GM19193 (cell line): ENCODE measurements around the gene PIGN.

Experiments
- POLR2A ChIP-seq: IDR thresholded peaks from 4 replicates; pipeline ENCODE4 v1.6.1; 2011; ENCODE audit not compliant: insufficient read depth, insufficient read length; ENCODE audit errors: extremely low read depth

Gene PIGN

DNA sequence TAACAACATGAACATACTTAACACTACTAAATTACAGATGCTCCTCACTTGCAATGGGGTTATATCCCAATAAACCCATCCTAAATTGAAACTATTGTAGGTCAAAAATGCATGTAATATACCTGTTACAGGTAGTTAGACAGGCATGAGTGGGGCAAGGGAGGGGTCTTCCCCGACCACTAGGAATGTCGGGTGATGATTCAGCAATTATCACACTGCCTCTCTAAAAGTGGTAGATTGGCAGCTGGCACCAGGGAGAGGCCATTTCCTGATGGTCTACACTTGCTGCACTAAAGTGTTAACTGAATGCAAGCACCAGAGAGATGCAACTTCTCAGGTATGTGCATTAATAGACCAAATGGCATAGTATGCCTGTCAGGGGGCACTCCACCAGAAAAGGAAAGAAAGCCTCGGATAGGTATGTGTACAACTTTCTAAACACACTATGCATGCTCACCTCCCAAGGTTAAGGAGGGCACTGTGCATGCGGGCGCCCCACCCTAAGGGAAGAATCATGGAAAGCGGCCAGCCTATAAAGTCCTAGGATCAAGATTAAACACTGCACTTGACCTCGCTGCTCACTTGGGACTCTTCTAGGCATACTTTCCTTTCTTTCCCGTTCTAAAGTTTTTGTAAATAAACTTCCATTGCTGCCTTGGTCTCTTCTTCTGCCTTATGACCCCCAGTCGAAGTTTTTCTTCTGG is 35.6 kb downstream of the PIGN start:
- TF ChIP-seq POLR2A, result no peak

DNA sequence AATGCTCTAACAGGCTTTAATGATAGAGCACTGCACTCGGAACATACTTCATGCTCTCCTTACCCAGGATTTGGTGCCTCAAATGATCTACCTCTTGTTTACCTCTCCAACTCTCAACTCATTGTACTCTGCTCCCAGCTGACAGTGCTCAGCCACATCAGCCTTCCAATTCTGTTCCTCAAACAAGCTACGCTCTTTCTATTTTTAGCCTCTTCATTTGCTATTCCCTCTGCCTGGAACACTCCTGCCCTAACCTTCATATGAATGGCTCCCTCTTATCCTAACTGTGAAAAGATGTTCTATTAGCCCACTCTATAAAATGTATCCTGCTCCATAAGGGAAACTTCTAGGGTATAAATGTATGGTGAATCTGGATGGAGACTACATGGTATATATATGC is 42.5 kb downstream of the PIGN start:
- TF ChIP-seq POLR2A, result no peak

DNA sequence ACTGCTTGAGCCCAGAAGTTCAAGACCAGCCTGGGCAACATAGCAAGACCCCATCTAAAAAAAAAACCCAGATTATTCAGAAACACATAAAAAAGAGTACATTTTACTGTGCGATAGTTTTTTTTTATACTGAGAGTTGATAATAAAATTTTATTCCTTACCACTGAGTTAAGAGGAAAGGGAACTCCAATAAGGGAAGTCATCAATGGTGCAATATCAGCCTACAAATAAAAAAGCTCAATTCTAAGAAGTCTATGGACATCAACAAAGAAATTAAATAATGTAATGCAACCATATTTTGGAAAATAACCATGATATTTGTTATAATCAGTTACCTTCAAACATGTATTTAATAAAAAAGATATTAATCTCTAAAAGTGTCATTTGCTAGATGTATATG is 46.6 kb downstream of the PIGN start:
- TF ChIP-seq POLR2A, result no peak

DNA sequence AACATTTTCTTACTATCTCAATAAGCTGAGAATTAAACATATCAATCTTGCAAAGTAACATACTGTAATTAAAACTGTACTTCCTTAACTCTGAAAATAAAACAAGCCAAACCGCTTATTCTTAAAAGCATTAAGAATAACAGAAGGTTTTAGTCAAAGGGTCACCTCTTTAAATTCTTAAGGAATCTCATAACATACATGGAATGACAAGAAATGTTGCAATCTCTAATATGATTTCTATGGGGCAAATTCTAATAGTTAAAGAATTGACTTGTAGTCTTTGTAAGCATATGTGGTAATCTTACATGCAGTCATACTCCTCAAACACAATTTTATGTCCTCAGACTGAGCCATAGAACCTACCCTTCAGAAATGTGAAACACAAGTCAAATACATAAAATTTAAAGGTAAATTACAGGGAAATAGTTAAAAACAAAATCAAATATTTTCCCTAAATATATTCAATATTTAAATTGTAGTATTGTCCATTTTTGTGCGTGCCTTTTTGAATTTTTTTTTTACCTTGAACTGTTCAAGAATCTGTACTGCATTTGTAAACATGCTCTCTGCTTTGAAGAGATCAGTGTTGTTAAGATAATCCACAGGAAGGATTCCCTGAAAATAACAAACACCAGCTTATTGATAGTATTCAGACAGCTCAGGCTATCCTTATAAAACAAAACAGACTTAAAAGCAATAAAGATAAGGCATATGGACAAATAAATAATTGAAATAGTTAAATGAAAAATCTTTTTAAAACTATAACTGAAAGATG is 48.2 kb downstream of the PIGN start:
- no peak for TF ChIP-seq POLR2A

DNA sequence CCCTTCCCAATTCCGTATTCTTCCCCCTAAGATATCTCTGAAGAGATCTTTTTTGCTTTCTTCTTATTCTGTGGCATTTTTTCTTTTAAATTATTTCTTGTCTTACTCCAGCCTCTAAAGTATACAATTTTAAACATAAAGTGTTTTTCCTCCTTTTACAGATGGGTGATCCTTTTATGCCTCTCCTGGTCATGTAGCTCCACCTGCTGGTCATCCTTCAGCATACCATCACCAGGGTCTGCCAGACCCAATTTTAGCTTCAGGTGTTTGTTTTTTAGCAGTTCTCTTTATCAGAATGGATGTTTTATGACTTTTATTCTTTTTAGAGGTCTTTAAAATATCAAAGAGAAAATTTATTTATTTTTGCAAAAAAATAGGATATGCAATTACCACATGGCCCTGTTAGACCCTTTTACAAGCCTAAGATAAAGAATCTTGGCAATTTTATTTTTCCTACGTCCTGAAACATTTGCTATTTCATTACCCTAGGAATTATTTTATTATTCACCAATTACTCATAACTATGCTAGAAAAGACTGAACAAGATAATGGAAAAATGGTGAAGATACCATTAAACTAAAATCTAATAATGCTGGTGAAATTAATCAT is 55.5 kb downstream of the PIGN start:
- TF ChIP-seq POLR2A, result no peak

DNA sequence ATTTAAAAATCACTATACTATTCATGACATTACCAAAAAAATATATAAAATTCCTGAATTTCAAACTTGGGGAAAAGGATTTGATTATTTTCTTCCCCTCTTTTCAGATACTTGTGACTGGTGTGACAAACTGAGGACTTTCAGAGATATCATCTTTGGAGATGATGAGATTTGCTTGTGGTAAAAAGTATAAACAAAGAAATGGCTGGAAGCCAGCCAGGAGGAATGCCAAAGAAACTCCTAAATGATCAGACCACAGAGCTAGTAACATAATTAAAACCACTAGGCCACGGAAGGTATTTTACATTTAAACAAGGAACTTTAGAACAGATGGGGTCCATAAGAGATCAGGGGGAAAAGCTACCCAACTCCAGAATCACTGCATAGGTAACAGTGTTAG is 58.7 kb downstream of the PIGN start:
- TF ChIP-seq POLR2A, result no peak

DNA sequence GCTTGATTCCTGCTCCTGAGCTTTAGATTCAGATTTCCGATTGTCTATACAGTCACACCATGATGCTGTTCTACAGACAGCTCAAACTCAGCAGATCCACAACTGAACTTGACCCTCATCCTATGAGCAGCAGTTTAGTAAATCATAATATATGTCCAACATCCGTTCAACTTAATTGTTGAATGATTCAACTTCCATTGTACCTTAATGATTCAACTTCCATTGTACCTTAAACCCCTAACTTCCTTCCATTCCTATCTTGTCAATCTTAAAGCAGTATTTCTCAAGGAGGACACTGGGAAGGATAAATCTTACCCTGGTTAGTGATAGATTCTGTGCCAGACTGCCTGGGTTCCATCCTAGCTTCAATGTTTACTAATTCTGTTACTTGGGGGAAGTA is 60.1 kb downstream of the PIGN start:
- no peak for TF ChIP-seq POLR2A

DNA sequence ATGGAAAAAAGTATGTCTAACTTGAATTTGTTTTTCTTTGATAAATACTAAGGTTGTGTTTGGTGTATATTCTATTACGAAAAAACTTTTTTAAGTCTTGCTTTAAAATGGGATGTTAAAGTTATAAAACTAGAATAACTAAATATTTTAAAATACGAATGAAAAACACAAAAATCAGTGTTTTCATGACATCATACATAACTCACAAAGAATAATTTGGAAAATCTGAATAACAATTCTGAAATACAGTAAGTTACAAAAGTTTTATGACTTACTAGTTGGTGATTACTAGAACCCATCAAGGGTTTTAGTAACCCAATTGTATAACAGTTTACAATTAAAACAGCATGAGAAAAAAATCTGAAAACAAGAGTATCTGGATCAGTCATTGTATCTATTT is 61.2 kb downstream of the PIGN start:
- no peak for TF ChIP-seq POLR2A

DNA sequence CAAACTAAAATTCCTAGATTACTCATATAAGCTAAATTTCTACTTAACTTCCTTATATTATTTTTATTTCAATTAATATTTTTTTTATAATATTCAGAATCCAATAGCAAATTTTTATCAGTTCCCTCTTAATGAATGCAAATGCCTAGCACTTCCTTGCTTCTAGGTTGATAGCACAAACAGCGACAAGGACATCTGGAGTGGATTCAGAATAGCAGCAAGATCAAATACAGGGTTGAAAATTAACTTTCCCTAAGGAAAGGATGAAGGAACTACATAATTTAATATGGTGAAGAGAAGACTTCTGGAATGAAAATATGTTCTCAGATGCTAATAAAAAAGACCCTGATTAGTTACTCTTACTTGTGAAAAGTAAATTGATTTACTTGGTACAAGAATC is 64.5 kb downstream of the PIGN start:
- TF ChIP-seq POLR2A, result no peak

DNA sequence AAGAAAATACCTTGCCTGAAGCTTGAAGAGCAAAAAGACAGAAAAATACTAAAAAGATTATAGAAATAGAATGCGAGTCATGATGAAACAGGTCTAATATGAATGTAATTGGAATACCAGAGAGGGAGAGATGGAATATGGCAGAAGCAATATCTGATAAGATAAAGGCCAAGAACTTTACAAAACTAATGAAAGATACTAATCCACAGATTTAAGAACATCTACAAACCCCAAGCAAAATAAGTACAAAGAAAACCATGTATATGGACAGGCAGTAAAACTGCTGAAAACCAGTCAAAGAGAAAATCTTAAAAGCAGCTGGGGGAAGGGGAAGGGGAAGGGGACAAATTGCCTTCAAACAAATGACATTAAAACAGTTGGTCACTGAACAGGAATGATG is 67.0 kb downstream of the PIGN start:
- TF ChIP-seq POLR2A, result no peak

DNA sequence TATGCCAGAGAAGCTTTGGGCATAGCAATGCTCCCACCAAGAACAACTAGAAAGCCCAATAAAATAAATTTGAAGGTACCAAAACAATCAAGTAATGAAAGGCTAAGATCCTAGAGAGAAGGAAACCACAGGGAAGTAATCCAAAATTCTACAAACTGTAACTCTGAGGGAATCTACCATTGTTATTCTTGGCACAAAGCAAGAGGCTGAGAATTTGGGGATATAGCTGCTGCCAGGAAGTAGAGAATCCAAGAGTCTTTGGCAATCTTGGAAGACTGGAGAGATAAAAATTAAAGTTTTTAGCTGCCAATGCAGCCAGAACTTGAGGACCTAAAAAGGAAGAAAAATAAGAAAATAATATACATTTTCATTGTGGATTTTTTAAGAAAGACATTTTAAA is 68.5 kb downstream of the PIGN start:
- TF ChIP-seq POLR2A, result no peak

DNA sequence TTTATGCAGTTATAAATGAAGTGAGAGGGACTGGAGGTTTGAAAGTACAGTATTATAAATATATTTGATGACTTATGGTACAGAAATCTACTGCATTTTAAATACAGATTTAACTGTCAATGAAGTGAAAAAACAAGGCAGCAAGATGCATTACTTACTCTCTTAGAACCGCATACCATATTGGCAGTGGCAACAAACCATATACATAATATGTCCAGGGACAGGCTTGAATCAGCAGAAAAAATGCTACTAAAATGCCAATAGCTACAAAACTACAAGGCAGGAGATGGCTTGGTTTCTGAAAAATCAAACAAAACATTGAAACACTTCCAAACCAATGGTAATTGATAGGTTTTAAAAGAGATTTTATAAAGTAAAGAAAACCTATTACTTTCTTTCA is 77.2 kb downstream of the PIGN start:
- TF ChIP-seq POLR2A, result no peak

DNA sequence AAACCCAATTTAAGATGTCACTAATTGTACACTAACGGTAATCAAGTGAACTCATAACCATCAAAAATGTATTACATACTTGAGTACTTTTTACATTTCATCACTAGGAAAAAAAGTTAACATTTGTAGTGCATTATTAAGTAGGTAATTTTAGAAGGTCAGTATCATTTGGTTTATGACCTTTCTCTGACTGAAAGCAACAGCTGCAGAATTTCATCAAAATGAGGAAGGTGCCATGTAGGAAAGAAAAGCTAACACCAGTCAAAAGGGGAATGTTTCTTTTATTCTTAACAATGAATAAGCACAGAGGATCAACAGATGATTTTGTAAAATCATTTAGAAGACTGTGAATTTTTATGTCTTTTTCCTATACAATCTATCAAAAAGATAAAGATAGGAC is 79.0 kb downstream of the PIGN start:
- no peak for TF ChIP-seq POLR2A

DNA sequence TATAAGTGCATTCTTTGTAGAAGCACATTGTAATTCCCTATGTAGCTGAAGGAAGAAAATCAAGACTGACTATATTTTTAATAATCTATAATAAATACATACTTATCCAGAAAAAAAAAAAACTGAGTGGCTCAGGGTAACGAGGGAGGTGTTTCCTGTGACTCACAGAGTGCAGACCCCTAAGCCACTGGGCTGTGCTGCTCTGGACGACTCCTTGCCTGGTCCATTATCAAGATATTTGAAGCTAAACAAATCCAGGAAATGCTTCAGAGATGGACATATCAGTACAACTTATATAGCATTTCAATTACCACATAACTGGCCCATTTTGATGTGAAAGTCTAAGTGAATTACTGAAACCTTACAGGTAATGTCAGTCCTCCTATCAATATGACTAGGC is 80.6 kb downstream of the PIGN start:
- no peak for TF ChIP-seq POLR2A

DNA sequence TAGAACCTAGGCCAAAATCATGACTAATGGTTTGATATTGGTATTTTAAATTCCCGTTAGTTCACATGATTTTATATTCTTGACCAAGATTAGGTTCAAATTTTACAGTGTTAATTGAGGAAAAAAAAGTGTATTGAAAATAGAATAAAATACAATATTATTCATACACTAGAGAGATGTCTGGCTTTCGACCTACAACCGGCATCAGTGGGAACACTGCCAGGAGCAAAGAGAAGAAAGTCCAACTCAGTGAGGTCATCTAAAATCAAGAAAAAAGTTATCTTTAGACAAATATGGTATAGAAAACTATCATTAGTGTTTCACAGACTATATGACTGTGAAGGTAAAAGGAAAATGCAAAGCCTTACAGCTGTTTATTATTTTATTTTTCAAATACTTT is 81.5 kb downstream of the PIGN start:
- TF ChIP-seq POLR2A, result no peak

DNA sequence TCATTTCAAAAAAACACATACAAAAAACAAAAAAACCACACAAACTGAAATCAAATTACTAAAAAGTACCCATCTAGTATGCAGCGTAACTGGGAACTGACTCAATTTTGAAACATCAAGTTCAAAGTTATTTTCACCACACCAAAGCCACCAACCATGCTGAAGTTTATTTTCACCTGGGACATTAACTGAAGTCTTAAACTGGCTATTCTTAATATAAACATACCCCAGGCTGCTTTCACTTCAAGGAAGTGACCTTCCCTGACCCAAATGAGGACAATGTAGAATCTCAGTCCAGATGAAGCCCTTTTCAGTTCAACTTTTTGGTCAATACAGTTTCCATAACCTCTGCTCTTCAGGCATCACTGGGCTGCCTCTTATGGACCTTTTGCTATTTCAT is 84.6 kb downstream of the PIGN start:
- no peak for TF ChIP-seq POLR2A
